ENCODE measurements around the gene RTN4RL1.

RTN4RL1 gene

DNA sequence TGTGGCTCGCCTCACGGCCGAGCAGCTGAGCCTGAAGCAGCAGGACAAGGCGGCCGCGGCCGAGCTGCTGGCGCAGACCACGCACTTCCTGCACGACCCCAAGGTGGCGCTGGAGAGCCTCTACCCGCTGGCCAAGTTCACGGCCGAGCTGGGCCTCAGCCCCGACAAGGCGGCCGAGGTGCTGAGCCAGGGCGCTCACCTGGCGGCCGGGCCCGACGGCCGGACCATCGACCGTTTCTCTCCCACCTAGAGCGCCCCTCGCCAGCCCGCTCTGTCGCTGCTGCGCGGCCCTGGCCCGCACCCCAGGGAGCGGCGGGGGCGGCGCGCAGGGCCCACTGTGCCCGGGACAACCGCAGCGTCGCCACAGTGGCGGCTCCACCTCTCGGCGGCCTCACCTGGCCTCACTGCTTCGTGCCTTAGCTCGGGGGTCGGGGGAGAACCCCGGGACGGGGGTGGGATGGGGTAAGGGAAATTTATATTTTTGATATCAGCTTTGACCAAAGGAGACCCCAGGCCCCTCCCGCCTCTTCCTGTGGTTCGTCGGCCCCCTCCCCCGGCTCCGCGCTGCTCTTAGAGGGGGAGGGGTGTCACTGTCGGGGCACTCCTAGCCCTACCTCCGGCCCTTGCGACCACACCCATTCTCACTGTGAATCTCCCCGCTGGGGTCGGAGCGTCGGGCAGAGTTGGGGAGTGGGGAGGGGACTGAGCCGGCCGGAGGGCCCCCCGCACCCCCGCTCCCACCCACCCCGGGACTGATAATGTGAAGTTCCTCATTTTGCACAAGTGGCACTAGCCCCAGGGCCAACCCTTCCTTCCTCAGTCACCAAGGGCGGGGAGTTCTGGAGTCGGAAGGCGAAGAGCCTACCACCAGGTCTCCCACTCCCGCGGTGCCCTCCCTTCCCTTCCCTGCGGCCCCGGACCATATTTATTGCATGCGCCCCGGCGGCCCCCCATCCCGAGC lies 33.7 kb upstream of the RTN4RL1 start:
- no peak for DNase-seq

DNA sequence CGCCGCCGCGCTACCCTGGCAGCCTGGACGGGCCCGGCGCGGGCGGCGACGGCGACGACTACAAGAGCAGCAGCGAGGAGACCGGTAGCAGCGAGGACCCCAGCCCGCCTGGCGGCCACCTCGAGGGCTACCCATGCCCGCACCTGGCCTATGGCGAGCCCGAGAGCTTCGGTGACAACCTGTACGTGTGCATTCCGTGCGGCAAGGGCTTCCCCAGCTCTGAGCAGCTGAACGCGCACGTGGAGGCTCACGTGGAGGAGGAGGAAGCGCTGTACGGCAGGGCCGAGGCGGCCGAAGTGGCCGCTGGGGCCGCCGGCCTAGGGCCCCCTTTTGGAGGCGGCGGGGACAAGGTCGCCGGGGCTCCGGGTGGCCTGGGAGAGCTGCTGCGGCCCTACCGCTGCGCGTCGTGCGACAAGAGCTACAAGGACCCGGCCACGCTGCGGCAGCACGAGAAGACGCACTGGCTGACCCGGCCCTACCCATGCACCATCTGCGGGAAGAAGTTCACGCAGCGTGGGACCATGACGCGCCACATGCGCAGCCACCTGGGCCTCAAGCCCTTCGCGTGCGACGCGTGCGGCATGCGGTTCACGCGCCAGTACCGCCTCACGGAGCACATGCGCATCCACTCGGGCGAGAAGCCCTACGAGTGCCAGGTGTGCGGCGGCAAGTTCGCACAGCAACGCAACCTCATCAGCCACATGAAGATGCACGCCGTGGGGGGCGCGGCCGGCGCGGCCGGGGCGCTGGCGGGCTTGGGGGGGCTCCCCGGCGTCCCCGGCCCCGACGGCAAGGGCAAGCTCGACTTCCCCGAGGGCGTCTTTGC lies 32.8 kb upstream of the RTN4RL1 start:
- no peak for DNase-seq

- DNase-seq: no peak
These were observed 32.1 kb upstream of the RTN4RL1 start for GRCh38 chr17:2057175-2057759.

- no peak for DNase-seq
These were observed 31.4 kb upstream of the RTN4RL1 start for GRCh38 chr17:2056206-2057174.

DNA sequence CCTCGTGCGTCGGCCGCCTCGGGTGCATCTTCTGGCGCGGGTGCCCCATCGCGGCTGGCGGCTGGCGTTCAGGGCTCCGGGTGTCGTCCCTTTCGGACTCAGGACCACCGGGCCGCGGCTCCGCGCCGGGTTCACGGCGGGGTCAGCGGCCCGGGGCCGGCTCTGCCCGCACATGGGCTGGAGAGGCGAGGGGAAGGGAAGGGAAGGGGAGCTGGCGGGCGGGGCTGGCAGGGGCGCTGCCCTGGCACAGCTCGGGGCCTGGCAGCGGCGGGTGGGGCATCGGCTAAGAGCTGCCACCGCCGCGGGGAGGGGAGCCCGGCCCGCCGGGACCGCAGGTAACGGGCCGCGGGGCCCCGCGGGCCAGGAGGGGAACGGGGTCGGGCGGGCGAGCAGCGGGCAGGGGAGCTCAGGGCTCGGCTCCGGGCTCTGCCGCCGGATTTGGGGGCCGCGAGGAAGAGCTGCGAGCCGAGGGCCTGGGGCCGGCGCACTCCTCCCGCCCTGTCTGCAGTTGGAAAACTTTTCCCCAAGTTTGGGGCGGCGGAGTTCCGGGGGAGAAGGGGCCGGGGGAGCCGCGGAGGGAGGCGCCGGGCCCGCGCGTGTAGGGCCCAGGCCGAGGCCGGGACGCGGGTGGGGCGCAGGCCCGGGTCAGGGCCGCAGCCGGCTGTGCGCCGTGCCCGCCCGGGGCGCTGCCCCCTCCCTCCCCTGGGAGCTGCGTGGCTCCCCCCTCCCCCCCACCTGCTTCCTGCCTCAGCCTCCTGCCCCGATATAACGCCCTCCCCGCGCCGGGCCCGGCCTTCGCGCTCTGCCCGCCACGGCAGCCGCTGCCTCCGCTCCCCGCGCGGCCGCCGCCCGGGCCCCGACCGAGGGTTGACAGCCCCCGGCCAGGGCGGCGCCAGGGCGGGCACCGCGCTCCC lies 30.4 kb upstream of the RTN4RL1 start:
- no peak for DNase-seq

DNA sequence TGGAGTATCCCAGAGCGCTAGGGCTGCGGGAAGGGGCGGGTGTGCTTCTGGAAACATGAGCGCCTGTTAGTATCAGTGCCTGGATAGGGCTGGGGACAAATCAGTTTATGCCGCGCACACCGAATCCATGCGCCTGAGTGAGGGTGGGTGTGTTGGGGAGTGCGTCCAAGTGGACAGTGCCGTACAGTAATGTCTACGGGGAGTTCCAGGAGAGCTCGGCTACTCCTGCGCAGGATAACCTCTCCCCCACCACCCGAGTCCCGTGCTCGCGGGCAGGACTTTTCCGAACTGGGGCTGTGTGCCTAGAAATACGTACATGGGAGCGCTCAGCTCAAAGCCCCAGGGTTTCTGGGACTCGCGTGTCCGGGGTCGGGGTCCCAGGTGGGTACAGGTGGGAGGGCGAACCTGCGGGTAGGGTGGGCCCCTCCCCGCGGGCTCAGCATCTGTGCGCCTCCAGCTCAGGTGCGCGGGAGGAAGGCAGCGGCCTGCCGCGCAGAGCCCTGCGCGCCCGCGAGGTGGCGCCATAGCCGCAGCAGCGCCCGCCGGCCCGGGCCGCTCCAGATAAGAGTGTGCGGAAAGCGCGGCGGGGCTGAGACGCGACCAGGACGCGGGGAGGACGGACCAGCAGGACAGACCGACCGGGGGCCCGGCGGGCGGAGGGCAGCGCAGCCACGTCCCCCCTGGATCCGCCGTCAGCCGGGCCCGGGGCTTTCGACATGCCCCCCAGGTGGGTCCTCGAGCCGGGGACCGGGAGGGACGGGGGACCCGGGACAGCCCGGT lies 29.6 kb upstream of the RTN4RL1 start, which contains the start of gene HIC1:
Gene HIC1, plus strand, starts transcription at position 592 of the 780 bp plus-strand sequence. CDS start 1,588 bp downstream, outside the sequence.
- DNase-seq: peak; percentile 55

GRCh38 chr17:2054262-2054511 lies 29.1 kb upstream of the RTN4RL1 start:
- no peak for DNase-seq

DNA sequence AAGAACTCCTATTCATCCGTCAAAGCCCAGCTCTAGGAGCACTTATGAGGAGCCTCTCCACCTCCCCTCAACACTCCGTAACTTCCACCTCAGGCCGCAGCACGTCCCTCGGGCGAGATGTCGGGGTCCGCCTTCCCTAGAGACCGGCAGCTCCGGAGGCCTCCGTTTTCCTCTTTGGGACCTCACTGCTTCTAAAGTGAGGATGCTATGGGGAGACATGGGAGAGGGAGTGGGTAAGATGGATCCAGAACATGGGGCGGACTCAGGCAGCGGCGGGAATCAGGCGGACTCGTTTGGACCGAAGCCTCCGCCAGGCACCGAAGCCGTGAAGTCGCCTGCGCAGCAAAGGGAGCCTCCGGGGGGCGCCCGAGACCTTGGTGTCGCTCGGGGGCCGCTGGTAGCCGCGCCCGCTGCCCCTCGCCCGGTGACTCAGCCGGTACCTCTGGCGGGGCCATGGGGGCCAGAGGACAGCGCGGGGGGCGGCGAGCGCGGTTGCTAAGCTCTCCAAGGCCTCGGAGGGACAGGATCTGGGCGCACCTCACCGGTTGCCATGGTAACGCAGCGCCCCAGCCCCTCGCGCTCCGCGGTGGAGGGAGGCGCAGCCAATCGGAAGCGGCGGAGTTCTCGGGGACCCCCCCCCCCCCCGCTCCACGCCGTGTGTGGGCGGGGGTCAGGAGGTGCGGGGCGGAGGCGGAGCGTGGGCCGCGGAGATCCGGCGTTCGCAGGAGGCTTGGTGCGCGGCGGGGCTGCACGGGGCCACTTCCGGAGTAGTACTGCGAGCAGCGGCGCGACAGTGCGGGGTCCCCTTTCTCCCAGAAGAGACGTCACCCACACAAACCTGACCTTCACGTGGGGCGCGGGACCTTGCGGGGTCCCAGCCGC lies 28.5 kb upstream of the RTN4RL1 start:
- DNase-seq: peak; percentile 69

GRCh38 chr17:2051933-2052559 lies 26.9 kb upstream of the RTN4RL1 start:
- no peak for DNase-seq

GRCh38 chr17:2051061-2051932 lies 26.2 kb upstream of the RTN4RL1 start:
- DNase-seq: peak; percentile 51

GRCh38 chr17:2050300-2051060 lies 25.3 kb upstream of the RTN4RL1 start:
- peak; percentile 78 for DNase-seq

DNA sequence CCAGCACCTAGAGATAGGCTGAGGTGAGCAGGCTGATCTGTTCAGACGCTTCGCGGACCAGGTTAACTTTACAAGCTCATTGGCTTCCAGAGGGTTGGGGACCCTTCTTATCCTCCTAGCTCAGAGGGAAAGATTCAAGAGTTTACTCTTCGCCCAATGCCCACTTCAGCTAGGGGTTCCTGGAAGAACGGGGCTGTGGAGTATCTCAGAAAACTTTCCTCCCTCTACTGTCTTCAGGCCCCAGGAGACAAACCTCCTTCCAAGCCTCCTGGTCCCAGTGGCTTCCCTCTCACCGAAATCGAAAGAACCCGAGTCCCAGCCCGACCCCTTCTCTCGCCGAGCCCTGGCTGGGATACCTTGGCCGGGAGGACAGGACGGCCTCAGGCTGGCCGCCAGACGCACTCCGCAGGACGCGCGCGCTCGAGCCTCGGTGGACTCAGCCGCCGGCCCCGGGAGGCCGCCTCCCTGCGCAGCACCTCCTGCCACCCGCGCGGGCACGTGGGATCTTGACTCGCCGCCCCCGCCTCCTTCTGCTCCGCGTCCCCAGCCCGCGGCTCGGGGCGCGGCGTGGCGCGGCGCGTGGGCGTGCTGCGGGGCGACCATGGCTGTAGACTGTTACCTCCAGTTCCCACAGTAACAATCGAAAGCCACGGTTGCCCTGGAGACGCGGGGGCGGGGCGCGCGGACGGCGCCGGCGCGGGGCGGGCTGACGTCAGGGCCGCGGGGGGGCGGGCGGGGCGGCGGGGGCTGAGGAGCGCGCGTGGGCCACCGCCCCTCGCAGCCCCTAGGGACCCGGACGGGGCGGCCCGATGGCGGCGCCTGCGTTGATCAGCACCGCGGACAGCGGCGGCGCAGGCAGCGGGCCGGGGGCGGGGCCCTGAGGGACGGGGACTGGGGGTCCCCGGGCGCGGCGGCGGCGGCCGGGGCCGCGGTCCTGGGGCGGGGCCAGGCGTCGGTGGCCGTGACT lies 24.5 kb upstream of the RTN4RL1 start:
- DNase-seq: peak; percentile 78

GRCh38 chr17:2048805-2049204 lies 23.7 kb upstream of the RTN4RL1 start:
- no peak for DNase-seq

- DNase-seq: no peak
These were observed 22.5 kb upstream of the RTN4RL1 start for GRCh38 chr17:2047590-2047989.

GRCh38 chr17:2044263-2044894 lies 19.2 kb upstream of the RTN4RL1 start:
- no peak for DNase-seq

Measured in NCI-H146 (cell line).